PC-3 (cell line): ENCODE measurements around the gene POLQ. TPM values are rescaled to one million over a fixed set of nuclear protein-coding genes. Genes with fewer than 3 reads are reported as not detected.

Experiments used
- ATAC-seq: fragments of 200-7000 bp; cut with Tn5 transposase; 2 replicates; pipeline ENCODE4 v1.9.1; 2020; ENCODE audit warnings: mild to moderate bottlenecking, moderate library complexity
- BruUV-seq: library from RNA; stranded (reverse); fragments of 400-500 nt; replicated peaks from 2 replicates; lab custom pipeline; 2021; lab: Mats Ljungman, UMichigan
- CTCF ChIA-PET: fragments of 300-600 bp; sonication (Branson Sonifier 250); formaldehyde crosslinking; loops from one replicate; lab custom pipeline; 2022; ENCODE audit warnings: antibody characterized with exemption; lab: Charles Lee
- POLR2A ChIA-PET: fragments of 300-600 bp; sonication (Branson Sonifier 250); formaldehyde crosslinking; loops from one replicate; lab custom pipeline; 2022; ENCODE audit warnings: antibody characterized with exemption; ENCODE audit not compliant: unreplicated experiment; lab: Charles Lee
- DNase-seq: peaks from one replicate; pipeline ENCODE4 v3.0.0-alpha.2; 2015
- H2AFZ ChIP-seq: fragments of 300-600 bp; sonication (generic); 2 replicates; pipeline ENCODE4 v1.6.0; 2016; ENCODE audit warnings: antibody characterized with exemption, low read length
- H3F3A ChIP-seq: fragments of 300-600 bp; sonication (generic); one replicate; pipeline ENCODE4 v1.6.0; 2017; ENCODE audit warnings: antibody characterized with exemption, low read length, control low read depth, mild to moderate bottlenecking; ENCODE audit not compliant: unreplicated experiment
- H3K27ac ChIP-seq: fragments of 300-600 bp; sonication (generic); 2 replicates; pipeline ENCODE4 v1.5.1; 2016; ENCODE audit warnings: mild to moderate bottlenecking, low read length
- H3K27me3 ChIP-seq: fragments of 300-600 bp; sonication (generic); 2 replicates; pipeline ENCODE4 v1.6.1; 2016; ENCODE audit warnings: low read length, mixed read lengths
- H3K36me3 ChIP-seq: fragments of 300-600 bp; sonication (generic); 2 replicates; pipeline ENCODE4 v1.6.1; 2016; ENCODE audit warnings: low read depth, mixed run types, low read length, mixed read lengths
- H3K4me1 ChIP-seq: fragments of 300-600 bp; sonication (generic); 2 replicates; pipeline ENCODE4 v1.5.1; 2016; ENCODE audit warnings: low read length; ENCODE audit not compliant: insufficient read depth
- H3K4me2 ChIP-seq: fragments of 300-600 bp; sonication (generic); 2 replicates; pipeline ENCODE4 v1.6.0; 2016; ENCODE audit warnings: low read length
- H3K4me3 ChIP-seq: fragments of 300-600 bp; sonication (generic); 2 replicates; pipeline ENCODE4 v1.5.1; 2016; ENCODE audit warnings: mild to moderate bottlenecking, low read length, mixed read lengths
- H3K79me2 ChIP-seq: fragments of 300-600 bp; sonication (generic); 2 replicates; pipeline ENCODE4 v1.6.1; 2017; ENCODE audit warnings: low read length, mixed read lengths
- H3K9ac ChIP-seq: fragments of 300-600 bp; sonication (generic); 2 replicates; pipeline ENCODE4 v1.6.0; 2016; ENCODE audit warnings: mild to moderate bottlenecking, low read length
- H3K9me2 ChIP-seq: fragments of 300-600 bp; sonication (generic); replicated peaks from 2 replicates; pipeline ENCODE4 v1.6.1; 2016; ENCODE audit warnings: mixed run types, low read length, mixed read lengths
- H3K9me3 ChIP-seq: fragments of 300-600 bp; sonication (generic); 2 replicates; pipeline ENCODE4 v1.6.1; 2016; ENCODE audit warnings: low read length, mixed read lengths
- H4K20me1 ChIP-seq: fragments of 300-600 bp; sonication (generic); 2 replicates; pipeline ENCODE4 v1.6.1; 2016; ENCODE audit warnings: low read length, mixed read lengths
- CTCF ChIP-seq: fragments of 300-600 bp; sonication (generic); conservative IDR thresholded peaks from 2 replicates; pipeline ENCODE4 v1.5.1; 2017; ENCODE audit warnings: antibody characterized with exemption, low read depth, mild to moderate bottlenecking, low read length
- EZH2 ChIP-seq: fragments of 300-600 bp; sonication (generic); IDR thresholded peaks from one replicate; pipeline ENCODE4 v1.6.1; 2017; ENCODE audit warnings: antibody characterized with exemption, mild to moderate bottlenecking, low read length; ENCODE audit not compliant: unreplicated experiment
- EZH2phosphoT487 ChIP-seq: fragments of 300-600 bp; sonication (generic); IDR thresholded peaks from 2 replicates; pipeline ENCODE4 v1.6.1; 2018; ENCODE audit warnings: mild to moderate bottlenecking, antibody characterized with exemption, low read length, borderline replicate concordance
- intact Hi-C: fragments of 100-400 bp; cut with micrococcal nuclease; formaldehyde crosslinking; loops from 2 replicates; pipeline ENCODE4 v1.9.0; 2023
- total RNA-seq: library from RNA; depleted of rRNA; stranded (reverse); fragments of >200 nt; gene quantifications from 2 replicates; pipeline ENCODE4 v1.2.3, GENCODE V29; 2014

Gene POLQ
- total RNA-seq, 1 experiment from 2014 or later, result 22.2 TPM

- intact Hi-C loops, result no loop called here
- Histone ChIP-seq H3K27me3 (no peaks in the 10 kb centered on the region), H3K4me2 (no peak overlapping the region), H2AFZ (no peak overlapping the region), H3K9ac (no peak overlapping the region), H3K4me3 (no peak overlapping the region), H3K27ac (no peak overlapping the region), H3F3A (no peaks in the 10 kb centered on the region), H4K20me1 (no peaks in the 10 kb centered on the region; the same call in 1 of the 2 replicates), H3K9me3 (no peaks in the 10 kb centered on the region), H3K4me1 (no peaks in the 10 kb centered on the region), H3K9me2 (no peaks in the 10 kb centered on the region), H3K79me2 (no peaks in the 10 kb centered on the region), H3K36me3 (peaks cover 46% of the 10 kb centered on the region)
- TF ChIP-seq CTCF (no peak), EZH2phosphoT487 (no peak), EZH2 (no peak)
- ATAC-seq, result no peak
- ChIA-PET POLR2A (no interaction called here), CTCF (no interaction called here)
- no peak for DNase-seq
- no TSS peak for BruUV-seq
Observed at GRCh38 chr3:121531269-121531668, 14.5 kb downstream of the POLQ start.

- Histone ChIP-seq H3K27me3 (no peaks in the 10 kb centered on the region), H3K4me3 (no peak overlapping the region), H3K27ac (no peak overlapping the region), H4K20me1 (no peaks in the 10 kb centered on the region; the same call in 1 of the 2 replicates), H3F3A (no peaks in the 10 kb centered on the region), H3K9me3 (no peaks in the 10 kb centered on the region), H3K36me3 (peaks cover 44% of the 10 kb centered on the region), H3K9me2 (no peaks in the 10 kb centered on the region), H3K9ac (no peak overlapping the region), H3K4me1 (no peaks in the 10 kb centered on the region), H3K79me2 (no peaks in the 10 kb centered on the region), H3K4me2 (no peak overlapping the region), H2AFZ (no peak overlapping the region)
- ATAC-seq, result peak; percentile 57
- TF ChIP-seq CTCF (peak; percentile 66), EZH2phosphoT487 (no peak)
- ChIA-PET POLR2A (no interaction called here), CTCF (no interaction called here)
- TSS peak; percentile 29 for BruUV-seq
- peak; percentile 23 for DNase-seq
- intact Hi-C loops, result loop anchor here (1.0 to 10.0 kb wide), 4 partner anchors 42 to 969 kb away; no protein-coding TSS in a partner anchor
Observed at GRCh38 chr3:121529308-121529707, 16.5 kb downstream of the POLQ start.

- DNase-seq (no peak), ATAC-seq (no peak)
- no peak overlapping the region for H3K4me2 ChIP-seq
- no peaks in the 10 kb centered on the region for H3F3A ChIP-seq
- no peak for TF ChIP-seq EZH2phosphoT487
- no peak for TF ChIP-seq CTCF
- TF ChIP-seq EZH2, result no peak
- no peak overlapping the region for H3K27ac ChIP-seq
- intact Hi-C loops, result loop anchor here (10.0 kb wide), 1 partner anchor 86 kb away; no protein-coding TSS in a partner anchor
- H3K4me1 ChIP-seq, result no peaks in the 10 kb centered on the region
- H3K4me3 ChIP-seq, result no peak overlapping the region
- POLR2A ChIA-PET, result no interaction called here
- CTCF ChIA-PET, result no interaction called here
- H3K79me2 ChIP-seq, result no peaks in the 10 kb centered on the region
- no peak overlapping the region for H2AFZ ChIP-seq
- peaks cover 41% of the 10 kb centered on the region for H3K36me3 ChIP-seq
- H3K9ac ChIP-seq, result no peak overlapping the region
- no peaks in the 10 kb centered on the region for H3K27me3 ChIP-seq
- no peaks in the 10 kb centered on the region for H3K9me2 ChIP-seq
- no TSS peak for BruUV-seq
- no peaks in the 10 kb centered on the region for H4K20me1 ChIP-seq
- no peaks in the 10 kb centered on the region for H3K9me3 ChIP-seq
Observed at GRCh38 chr3:121520510-121520909, 25.3 kb downstream of the POLQ start.
